ENCODE data around the gene NTM.

- no peak for TF ChIP-seq POLR2A (IDR thresholded peaks at IDR 0.05)
- TF ChIP-seq POLR2AphosphoS5 (IDR thresholded peaks at IDR 0.05), result no peak
Measured at GRCh38 chr11:131512228-131512627, 141.8 kb downstream of the NTM start.

Measured in spleen (tissue), 3 donors.